Natural killer cell (primary cell): ENCODE measurements around the gene PLEKHG5. TPM values are rescaled to one million over a fixed set of nuclear protein-coding genes. Genes with fewer than 3 reads are reported as not detected.
"Not testable (repeated sequence)": the region's sequence is repeated elsewhere in the genome, so short reads cannot be mapped to it uniquely, and the experiment has no call there.

ENCODE experiments used
- ATAC-seq, 3 donors: fragments of 150-1000 bp in 2 of 3; fragments of 200-7000 bp in 1 of 3; cut with Tn5 transposase; 1 replicate in 1 of 3; 2 replicates in 2 of 3; pipeline ENCODE4 v1.10.0; 2021; ENCODE audit warnings: mild to moderate bottlenecking in 2 of 3, moderate library complexity in 2 of 3
- DNase-seq, 2 donors: peaks; one replicate each; pipeline versions ENCODE4 v3.0.0 to v3.0.0-alpha.2; 2013 to 2021; ENCODE audit warnings: mixed read lengths in 1 of 2
- H3K27ac ChIP-seq: one replicate; pipeline ENCODE4 v1.5.1; 2013; ENCODE audit warnings: mild to moderate bottlenecking, low read length
- H3K27me3 ChIP-seq: one replicate; pipeline ENCODE4 v1.6.1; 2013; ENCODE audit warnings: low read length; ENCODE audit not compliant: control insufficient read depth, insufficient read depth
- H3K36me3 ChIP-seq: one replicate; pipeline ENCODE4 v1.6.1; 2013; ENCODE audit warnings: low read length; ENCODE audit not compliant: control insufficient read depth, insufficient read depth
- H3K4me1 ChIP-seq: one replicate; pipeline ENCODE4 v1.6.1; 2013; ENCODE audit warnings: low read length; ENCODE audit not compliant: control insufficient read depth, insufficient read depth
- H3K4me3 ChIP-seq: one replicate; pipeline ENCODE4 v1.5.1; 2013; ENCODE audit warnings: low read length
- H3K9me3 ChIP-seq: one replicate; pipeline ENCODE4 v1.6.1; 2013; ENCODE audit warnings: low read length; ENCODE audit not compliant: control insufficient read depth, insufficient read depth
- H3K27ac Mint-ChIP-seq, 2 donors: one replicate each; pipeline ENCODE4 v1.8.0; 2022; ENCODE audit warnings: mild to moderate bottlenecking in 2 of 2, mixed read lengths in 2 of 2, moderate library complexity in 1 of 2
- H3K27me3 Mint-ChIP-seq, 2 donors: one replicate each; pipeline ENCODE4 v1.8.0; 2022; ENCODE audit warnings: low read depth in 2 of 2, mixed read lengths in 2 of 2
- H3K36me3 Mint-ChIP-seq: one replicate; pipeline ENCODE4 v1.8.0; 2022; ENCODE audit warnings: mixed read lengths
- H3K4me1 Mint-ChIP-seq, 2 donors: one replicate each; pipeline ENCODE4 v1.8.0; 2022; ENCODE audit warnings: mixed read lengths in 2 of 2
- H3K4me3 Mint-ChIP-seq: one replicate; pipeline ENCODE4 v1.8.0; 2022; ENCODE audit warnings: mild to moderate bottlenecking, moderate library complexity, mixed read lengths
- H3K9me3 Mint-ChIP-seq, 2 donors: one replicate each; pipeline ENCODE4 v1.8.0; 2022; ENCODE audit warnings: mixed read lengths in 2 of 2
- WGBS: methylation state at CpG from one replicate; pipeline ENCODE4 v1.1.7; 2013; ENCODE audit warnings: missing lambda C conversion rate; ENCODE audit not compliant: insufficient coverage; 5-methylcytosine and 5-hydroxymethylcytosine counted together
- intact Hi-C: fragments of 100-400 bp; cut with micrococcal nuclease; formaldehyde crosslinking; loops from one replicate; pipeline ENCODE4 v1.14.2; 2022
- total RNA-seq, 4 donors: library from RNA; stranded (reverse); fragments of 120-200 nt in 1 of 4; gene quantifications; one replicate each; pipeline versions ENCODE4 v1.2.3 to v1.2.4, GENCODE V29; 2013 to 2022
- TF ChIP-seq, protein P1 (sequence below): fragments of 200-600 bp; IDR thresholded peaks from one replicate; pipeline ENCODE4 v1.8.0; 2022; ENCODE audit warnings: antibody characterized with exemption

The PLEKHG5 gene
- total RNA-seq, 3 donors from 2014 or later (not counting 1 experiment from before 2014, with no cell fraction given): 0.16 to 1.1 (median 0.54) TPM

- 79% methylated on average over 2 of the region's 3 CpGs for WGBS
- Mint-ChIP-seq H3K27ac (no peak overlapping the region), H3K9me3 (no peaks in the 10 kb centered on the region), H3K27me3 (peaks cover 13 to 26% of the 10 kb centered on the region in 2 donors), H3K36me3 (no peaks in the 10 kb centered on the region), H3K4me3 (no peak overlapping the region), H3K4me1 (peaks cover 5 to 16% of the 10 kb centered on the region in 2 donors)
- no peak for ATAC-seq
- TF ChIP-seq, protein P1, sequence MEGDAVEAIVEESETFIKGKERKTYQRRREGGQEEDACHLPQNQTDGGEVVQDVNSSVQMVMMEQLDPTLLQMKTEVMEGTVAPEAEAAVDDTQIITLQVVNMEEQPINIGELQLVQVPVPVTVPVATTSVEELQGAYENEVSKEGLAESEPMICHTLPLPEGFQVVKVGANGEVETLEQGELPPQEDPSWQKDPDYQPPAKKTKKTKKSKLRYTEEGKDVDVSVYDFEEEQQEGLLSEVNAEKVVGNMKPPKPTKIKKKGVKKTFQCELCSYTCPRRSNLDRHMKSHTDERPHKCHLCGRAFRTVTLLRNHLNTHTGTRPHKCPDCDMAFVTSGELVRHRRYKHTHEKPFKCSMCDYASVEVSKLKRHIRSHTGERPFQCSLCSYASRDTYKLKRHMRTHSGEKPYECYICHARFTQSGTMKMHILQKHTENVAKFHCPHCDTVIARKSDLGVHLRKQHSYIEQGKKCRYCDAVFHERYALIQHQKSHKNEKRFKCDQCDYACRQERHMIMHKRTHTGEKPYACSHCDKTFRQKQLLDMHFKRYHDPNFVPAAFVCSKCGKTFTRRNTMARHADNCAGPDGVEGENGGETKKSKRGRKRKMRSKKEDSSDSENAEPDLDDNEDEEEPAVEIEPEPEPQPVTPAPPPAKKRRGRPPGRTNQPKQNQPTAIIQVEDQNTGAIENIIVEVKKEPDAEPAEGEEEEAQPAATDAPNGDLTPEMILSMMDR: no peak
- intact Hi-C loops: no loop called here
- peaks cover 2% of the 10 kb centered on the region for H3K27me3 ChIP-seq
- no peak for DNase-seq
- no peak overlapping the region for H3K4me3 ChIP-seq
- peaks cover 4% of the 10 kb centered on the region for H3K4me1 ChIP-seq
- H3K27ac ChIP-seq: no peak overlapping the region
- no peaks in the 10 kb centered on the region for H3K9me3 ChIP-seq
- H3K36me3 ChIP-seq: no peaks in the 10 kb centered on the region
Measured at GRCh38 chr1:6435547-6435946, 55.9 kb downstream of the PLEKHG5 start.

- intact Hi-C loops: no loop called here
- Mint-ChIP-seq H3K27ac (no peak overlapping the region), H3K4me1 (peaks cover 5 to 16% of the 10 kb centered on the region in 2 donors), H3K4me3 (no peak overlapping the region), H3K36me3 (no peaks in the 10 kb centered on the region), H3K27me3 (peaks cover 13 to 29% of the 10 kb centered on the region in 2 donors), H3K9me3 (no peaks in the 10 kb centered on the region)
- Histone ChIP-seq H3K27me3 (peaks cover 2% of the 10 kb centered on the region), H3K36me3 (no peaks in the 10 kb centered on the region), H3K4me3 (no peak overlapping the region), H3K9me3 (no peaks in the 10 kb centered on the region), H3K27ac (no peak overlapping the region), H3K4me1 (peaks cover 3% of the 10 kb centered on the region)
- 94% methylated on average over 14 of the region's 15 CpGs for WGBS
- TF ChIP-seq, protein P1: no peak
- DNase-seq (no peak), ATAC-seq (no peak)
Measured at GRCh38 chr1:6435129-6435528, 56.3 kb downstream of the PLEKHG5 start.

DNA sequence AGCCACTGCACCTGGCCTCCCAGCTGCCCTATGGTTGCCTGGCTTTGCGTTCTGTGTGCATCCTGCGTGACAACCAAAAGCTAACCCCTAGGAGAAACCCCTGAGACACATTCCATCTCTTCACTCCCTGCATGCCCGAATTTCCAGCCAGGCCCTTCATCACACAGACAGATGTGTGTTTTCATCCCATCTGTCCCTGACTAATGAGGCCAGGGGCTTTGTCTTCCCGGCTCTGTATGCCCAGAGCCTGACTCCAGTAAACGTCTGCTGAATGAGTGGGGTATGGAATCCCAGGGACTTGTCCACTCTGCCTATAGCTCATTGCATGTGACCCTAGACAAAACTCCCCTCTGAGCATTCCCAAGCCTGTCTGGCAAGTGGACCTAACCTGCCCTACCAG, 57.3 kb downstream of the PLEKHG5 start:
- Mint-ChIP-seq H3K4me1 (peaks cover 5 to 11% of the 10 kb centered on the region in 2 donors), H3K27ac (no peak overlapping the region), H3K36me3 (no peaks in the 10 kb centered on the region), H3K4me3 (no peak overlapping the region), H3K9me3 (no peaks in the 10 kb centered on the region), H3K27me3 (peaks cover 8 to 26% of the 10 kb centered on the region in 2 donors)
- Histone ChIP-seq H3K36me3 (no peaks in the 10 kb centered on the region), H3K27ac (no peak overlapping the region), H3K4me3 (no peak overlapping the region), H3K4me1 (no peaks in the 10 kb centered on the region), H3K9me3 (no peaks in the 10 kb centered on the region), H3K27me3 (peaks cover 2% of the 10 kb centered on the region)
- ATAC-seq (no peak), DNase-seq (no peak)
- intact Hi-C loops: no loop called here
- WGBS: 81% methylated on average over 4 of the region's 5 CpGs
- TF ChIP-seq, protein P1: no peak

- intact Hi-C loops: not testable (repeated sequence)
Measured at GRCh38 chr1:6431645-6432579, 59.6 kb downstream of the PLEKHG5 start.

DNA sequence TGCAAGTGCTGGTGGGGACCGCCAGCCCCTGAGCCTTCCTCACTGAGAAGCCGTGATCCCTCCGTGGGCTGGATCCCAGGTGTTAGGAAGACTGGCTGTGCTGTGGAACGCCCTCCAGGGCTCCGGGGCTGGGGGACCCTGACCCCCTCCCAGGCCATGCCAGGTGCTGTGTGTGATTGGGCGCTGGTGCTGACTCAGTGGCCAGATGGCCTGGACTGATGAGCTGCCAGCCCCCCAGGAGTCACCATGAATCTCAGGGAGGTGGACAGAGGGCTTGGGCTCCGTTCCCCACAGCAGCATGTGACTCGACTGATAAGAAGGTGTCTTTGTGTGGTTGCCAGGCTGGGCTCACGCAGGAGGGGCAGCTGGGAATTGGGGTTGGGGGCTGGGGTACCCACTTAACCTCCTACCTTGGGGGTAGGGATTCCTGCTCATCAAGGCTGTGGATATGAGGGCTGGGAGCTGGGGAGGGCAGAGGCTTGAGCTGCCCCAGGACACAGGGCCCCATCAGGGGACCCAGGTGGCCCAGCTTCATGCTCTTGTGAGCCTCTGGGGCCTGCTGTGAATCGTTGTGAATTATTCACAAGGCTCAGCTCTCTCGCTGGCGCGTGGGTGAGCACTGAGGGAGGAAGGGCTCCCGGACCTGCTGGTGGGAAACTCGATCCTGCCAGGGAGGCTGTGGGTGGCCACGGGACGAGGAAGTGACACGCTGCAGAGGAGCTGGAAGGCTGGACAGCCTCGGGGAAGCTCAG, 61.6 kb downstream of the PLEKHG5 start:
- peaks cover 0 to 25% of the 10 kb centered on the region in 2 donors for H3K27me3 Mint-ChIP-seq
- H3K36me3 Mint-ChIP-seq, H3K4me3 ChIP-seq, H3K4me1 Mint-ChIP-seq, H3K36me3 ChIP-seq, H3K27ac Mint-ChIP-seq, H3K4me1 ChIP-seq, ATAC-seq, DNase-seq, H3K9me3 Mint-ChIP-seq, H3K4me3 Mint-ChIP-seq, H3K9me3 ChIP-seq, intact Hi-C loops, H3K27ac ChIP-seq: not testable (repeated sequence)
- peaks cover 11% of the 10 kb centered on the region for H3K27me3 ChIP-seq
- 38% methylated on average over 18 of the region's 19 CpGs for WGBS

More at GRCh38 chr1:6431645-6432579, 59.6 kb downstream of the PLEKHG5 start:
- H3K9me3 Mint-ChIP-seq, H3K9me3 ChIP-seq, ATAC-seq, H3K4me1 Mint-ChIP-seq, H3K27ac ChIP-seq, H3K4me3 Mint-ChIP-seq, H3K36me3 ChIP-seq, H3K27me3 ChIP-seq, H3K4me1 ChIP-seq, DNase-seq, H3K4me3 ChIP-seq, H3K27ac Mint-ChIP-seq, H3K36me3 Mint-ChIP-seq: not testable (repeated sequence)
- 69% methylated on average over 11 of the region's 13 CpGs for WGBS
- peaks cover 0 to 21% of the 10 kb centered on the region in 2 donors for H3K27me3 Mint-ChIP-seq
